ENCODE data around the gene TNFAIP3.

The TNFAIP3 gene

GRCh38 chr6:137921823-137922222, 54.8 kb downstream of the TNFAIP3 start:
- DNase-seq (ENCODE audit: low read depth in 2 of 2) = no peak

GRCh38 chr6:137923866-137924653, 57.0 kb downstream of the TNFAIP3 start:
- DNase-seq (ENCODE audit: low read depth in 2 of 2) = no peak

GRCh38 chr6:137925141-137925698, 58.2 kb downstream of the TNFAIP3 start:
- no peak for DNase-seq (ENCODE audit: low read depth in 2 of 2)

GRCh38 chr6:137926207-137926731, 59.2 kb downstream of the TNFAIP3 start:
- DNase-seq (ENCODE audit: low read depth in 2 of 2) = peak in 1 of 2 donors; percentile 32

GRCh38 chr6:137926985-137927384, 59.9 kb downstream of the TNFAIP3 start:
- DNase-seq (ENCODE audit: low read depth in 2 of 2) = no peak

- DNase-seq (ENCODE audit: low read depth in 2 of 2) = peak; percentile 56 to 63
Measured at GRCh38 chr6:137927777-137928218, 60.7 kb downstream of the TNFAIP3 start.

GRCh38 chr6:137928286-137928685, 61.2 kb downstream of the TNFAIP3 start:
- no peak for DNase-seq (ENCODE audit: low read depth in 2 of 2)

GRCh38 chr6:137931849-137932465, 64.9 kb downstream of the TNFAIP3 start:
- no peak for DNase-seq (ENCODE audit: low read depth in 2 of 2)
